HG03280 (cell line): ENCODE measurements around the gene SEMA5B.

ENCODE experiments used
- ATAC-seq: cut with Tn5 transposase; IDR thresholded peaks from one replicate; pipeline ENCODE4 v1.9.1; 2021; ENCODE audit warnings: mild to moderate bottlenecking, moderate library complexity; ENCODE audit not compliant: unreplicated experiment

Gene SEMA5B

GRCh38 chr3:123028233-123028828 lies 768 bp upstream of the SEMA5B start:
- ATAC-seq = no peak

DNA sequence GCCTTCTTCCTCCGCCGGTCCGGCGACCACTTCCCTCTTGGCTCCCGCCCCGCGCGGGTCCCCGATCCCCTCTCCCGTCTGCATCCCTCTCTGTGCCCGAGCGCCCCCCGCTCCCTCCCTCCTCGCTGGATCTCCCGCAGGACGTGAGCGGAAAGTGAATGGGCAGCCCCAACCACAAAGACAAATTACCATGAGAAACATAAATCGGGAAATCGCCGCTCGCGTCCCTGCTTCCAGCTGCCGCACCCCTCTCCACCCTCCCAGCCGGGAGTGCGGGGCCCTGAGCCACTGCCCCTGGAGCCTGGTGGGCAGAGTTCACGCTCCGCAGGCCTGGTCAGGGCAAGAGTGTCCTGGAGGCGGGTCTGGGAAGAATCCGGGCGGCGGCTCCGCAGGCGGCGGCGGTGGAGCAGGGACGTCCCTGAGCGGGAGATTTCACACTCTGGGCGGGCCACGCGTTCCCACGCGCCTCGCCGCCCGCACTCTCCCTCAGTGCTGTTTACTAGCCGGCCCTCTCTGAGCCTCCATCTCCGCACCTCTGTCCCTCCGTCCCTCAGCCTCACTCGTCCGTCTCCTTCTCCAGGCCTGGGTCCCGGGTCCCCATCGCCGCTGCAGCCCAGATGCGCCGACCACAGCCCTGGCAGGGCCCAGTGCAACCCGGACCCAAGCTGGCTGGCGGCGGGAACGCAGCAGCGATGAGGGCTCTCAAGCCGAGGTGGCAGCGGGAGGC lies 835 bp downstream of the SEMA5B start:
- no peak for ATAC-seq

GRCh38 chr3:123025642-123026521 lies 1.7 kb downstream of the SEMA5B start:
- ATAC-seq = no peak

DNA sequence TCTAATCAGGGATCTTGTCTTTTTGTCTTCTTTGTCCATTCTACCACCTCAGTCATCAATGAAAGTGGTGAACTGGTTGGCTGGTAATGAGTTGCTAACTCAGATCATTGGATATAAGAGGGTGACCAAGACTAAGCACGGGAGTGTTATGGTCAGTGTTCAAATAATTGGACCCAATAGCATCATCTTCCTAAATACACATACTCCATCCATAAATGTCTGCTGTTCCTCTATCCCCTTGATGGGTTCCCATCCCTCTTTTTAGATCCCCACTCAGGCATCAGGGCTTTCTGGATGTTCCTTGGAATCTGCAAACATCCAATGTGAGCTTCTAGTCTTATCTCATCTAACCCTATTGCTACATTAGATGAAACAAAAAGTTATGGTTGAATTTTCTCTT lies 3.5 kb downstream of the SEMA5B start:
- no peak for ATAC-seq

DNA sequence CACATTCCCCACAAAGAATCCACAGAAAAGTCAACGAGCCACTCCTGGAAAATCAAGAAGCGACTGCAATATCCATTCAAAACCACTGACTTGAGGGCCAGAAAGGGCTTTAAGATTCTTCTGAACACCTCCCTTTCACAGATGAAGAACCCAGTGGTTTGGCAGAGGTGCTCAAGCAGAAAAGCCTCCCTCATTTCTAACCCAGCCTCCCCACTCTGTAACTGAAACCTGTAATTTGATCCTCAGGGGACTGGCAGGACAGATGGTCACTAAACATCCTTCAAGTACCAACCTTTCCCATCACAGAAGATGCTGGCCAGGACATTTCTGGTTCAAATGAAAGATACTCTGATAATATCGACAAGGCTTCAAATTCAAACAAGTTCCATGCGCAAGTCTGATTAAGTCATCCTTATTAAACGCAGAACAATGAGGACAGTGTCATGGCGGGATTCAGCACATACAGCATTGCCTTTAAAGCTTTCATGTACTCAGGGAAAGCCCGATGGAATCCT lies 5.5 kb downstream of the SEMA5B start:
- ATAC-seq = no peak

DNA sequence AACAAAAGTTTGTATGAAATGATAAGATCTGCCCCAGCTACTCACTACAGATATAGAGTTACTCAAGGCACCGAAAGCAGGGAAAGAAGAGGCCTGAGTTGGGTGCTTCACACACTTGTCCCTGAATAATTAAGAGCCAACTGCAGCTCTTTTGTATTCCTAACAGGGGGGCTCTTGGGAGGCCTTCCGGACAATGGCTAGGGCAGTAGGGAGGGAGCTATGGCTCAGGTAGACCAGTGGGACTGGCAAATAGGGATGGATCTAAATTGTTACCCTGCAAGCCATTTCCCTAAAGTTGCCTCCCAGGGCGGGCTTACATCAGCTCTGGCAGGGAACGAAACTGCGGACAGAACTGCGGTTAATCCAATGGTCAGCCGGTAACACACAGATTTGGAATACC lies 6.2 kb downstream of the SEMA5B start:
- no peak for ATAC-seq

DNA sequence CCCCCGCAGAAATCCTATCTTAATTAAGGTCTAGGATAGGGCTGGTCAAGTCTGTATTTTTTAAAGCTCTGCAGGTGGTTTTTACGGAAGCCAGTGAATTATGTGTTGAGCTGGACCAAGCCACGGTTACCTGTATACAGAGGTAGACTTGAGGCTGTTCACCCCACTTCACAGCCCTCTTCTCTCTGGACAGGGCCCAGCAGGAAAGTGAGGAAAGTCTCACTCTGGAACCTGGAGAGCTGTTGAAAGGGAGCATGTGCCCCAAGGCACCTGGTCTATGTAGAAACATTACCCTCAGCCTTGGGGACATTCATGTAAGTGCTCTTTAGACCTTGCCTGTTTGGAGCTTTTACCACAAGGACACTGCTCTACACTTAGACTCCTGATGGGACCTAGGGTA lies 6.9 kb downstream of the SEMA5B start:
- ATAC-seq = no peak

DNA sequence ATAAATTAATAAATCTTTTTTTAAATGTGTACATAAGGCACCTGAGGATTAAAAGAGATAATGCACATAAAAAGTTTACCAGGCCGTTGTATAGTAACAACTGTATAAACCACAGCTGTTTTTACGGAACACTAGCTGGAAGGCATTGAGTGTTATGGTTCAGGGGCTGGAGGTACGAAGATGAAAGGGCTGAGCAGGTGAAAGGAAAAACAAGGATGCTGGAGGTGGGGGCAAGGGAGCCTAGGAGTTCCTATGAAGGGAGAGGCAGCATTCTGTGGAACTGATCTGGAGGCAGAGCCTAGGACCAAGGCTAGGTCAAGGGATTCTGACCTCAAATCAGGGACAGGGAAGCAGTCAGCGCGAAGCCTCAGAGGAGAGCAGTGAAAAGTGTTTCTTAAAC lies 8.0 kb downstream of the SEMA5B start:
- no peak for ATAC-seq

DNA sequence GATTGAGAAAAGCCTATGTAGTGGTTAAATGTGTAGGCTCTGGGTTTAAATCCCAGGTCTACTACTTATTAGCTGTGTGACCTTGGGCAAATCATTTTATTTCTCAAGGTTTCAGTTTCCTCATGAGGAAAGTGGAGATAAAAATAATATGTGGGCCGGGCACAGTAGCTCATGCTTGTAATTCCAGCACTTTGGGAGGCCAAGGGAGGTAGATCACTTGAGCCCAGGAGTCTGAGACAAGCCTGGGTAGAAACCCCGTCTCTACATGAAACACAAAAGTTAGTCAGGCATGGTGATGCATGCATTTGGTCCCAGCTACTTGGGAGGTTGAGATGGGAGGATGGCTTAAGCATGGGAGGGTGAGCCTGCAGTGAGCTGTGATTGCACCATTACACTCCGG lies 8.4 kb downstream of the SEMA5B start:
- no peak for ATAC-seq

- no peak for ATAC-seq
These were observed 8.9 kb downstream of the SEMA5B start for GRCh38 chr3:123018683-123019082.

DNA sequence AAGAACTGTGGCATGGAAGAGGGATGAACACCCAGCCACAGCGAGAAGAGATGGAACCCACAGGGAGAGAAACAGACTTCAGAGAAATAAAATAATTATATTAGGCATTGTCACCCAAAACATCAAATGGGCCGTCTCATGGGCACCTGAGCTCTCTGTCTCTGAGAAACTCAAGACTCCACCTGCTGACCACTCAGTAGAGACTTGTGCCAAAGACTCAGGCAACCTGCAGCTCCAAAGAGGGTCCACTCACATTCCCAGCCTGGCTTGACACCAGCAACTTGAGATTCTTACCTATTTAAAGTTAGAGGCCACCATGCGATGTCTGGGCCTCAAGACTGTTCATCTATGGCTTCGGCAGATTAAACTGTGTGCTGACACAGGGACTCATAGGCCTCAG lies 12.0 kb downstream of the SEMA5B start:
- ATAC-seq = no peak

- ATAC-seq = no peak
These were observed 13.7 kb downstream of the SEMA5B start for GRCh38 chr3:123013876-123014275.

DNA sequence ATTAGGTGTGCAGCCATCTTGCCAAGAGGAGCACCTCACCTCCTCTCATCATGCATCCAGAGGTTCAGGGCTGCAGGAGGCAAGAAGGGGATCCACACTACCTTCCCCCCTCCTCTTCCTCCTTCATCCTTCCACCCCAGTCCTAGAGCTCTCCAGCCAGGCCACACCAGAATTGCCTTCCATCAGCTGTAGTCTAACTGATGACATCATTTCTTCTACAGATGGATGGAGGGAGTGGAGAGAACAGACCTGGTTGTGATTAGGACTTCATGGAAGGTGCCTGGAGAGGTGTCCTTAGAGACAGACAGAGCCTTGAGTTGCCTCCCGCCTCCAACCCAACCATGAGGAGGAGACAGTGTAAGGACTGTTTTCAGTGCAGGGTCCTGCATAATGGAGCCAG lies 14.9 kb downstream of the SEMA5B start:
- no peak for ATAC-seq

DNA sequence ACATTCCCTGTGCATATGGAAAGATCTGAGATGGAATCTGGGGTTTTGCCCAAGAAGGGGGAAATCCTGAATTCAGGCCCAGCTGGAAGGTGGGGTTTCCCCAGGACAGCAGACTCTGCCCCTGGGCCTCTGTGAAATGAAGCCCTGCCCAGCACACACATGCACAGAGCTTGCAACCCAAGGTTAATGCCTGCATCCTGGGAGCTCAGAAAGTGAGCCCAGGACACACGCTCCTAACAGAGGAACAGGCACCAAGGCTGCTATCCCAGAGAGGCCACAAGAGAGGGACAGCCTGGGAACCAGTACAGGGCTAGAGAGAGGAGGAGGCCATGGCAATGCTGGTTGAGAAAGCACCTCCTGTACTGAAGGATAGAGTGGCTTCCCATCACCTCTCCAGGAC lies 16.1 kb downstream of the SEMA5B start:
- ATAC-seq = no peak

DNA sequence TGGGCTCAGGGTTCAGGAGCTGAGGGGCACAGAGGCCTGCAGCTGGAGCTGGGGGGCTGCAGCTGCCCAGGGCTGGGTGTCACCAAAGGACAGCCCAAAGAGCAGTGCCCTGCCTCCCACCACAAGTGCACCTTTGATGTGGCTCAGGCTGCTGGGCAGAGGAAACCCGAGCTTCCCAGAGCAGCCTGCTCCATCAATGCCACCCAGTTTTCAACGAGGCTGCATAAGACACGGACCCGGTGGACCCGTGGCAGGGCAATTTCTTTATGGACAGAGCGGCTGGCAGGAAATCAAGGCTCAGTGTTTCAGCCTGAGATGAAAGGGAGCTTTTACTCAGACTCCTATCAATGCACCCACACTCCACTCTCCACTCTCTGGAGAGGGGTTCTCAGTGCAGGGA lies 18.7 kb downstream of the SEMA5B start:
- ATAC-seq = no peak

DNA sequence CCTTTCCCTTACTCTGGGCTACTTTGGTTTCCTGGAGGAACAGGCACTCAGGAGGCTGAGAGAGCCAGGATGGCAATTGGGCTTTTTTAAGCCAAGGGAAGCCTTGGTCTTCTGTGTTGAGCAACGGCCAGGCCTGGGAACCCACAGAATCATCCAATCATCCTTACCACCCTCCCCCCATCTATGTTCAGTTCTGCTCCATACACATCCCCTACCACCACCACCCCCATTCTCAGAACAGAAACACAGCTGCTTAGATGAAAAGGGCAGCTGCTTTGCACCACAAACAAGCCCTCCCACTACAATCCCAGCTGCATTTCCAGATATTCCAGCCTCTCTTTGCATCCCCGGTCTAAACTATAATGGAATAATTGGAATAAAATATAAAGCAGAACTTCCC lies 21.0 kb downstream of the SEMA5B start:
- ATAC-seq = no peak

DNA sequence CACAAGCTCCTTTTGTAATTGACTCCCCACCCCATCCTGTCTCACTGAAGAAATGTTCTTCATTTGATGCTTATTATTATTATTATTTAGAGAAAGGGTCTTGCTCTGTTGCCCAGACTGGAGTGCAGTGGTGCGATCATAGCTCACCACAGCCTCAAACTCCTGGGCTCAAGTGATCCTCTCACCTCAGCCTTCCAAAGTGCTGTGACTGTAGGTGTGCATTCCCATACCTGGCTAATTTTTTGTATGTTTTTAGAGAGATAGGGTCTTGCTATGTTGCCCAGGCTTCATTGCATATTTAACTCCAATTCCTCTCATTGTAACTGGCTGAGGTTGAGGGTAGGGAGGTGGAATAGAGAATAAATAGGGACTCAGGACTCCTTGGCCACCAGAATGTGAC lies 22.3 kb downstream of the SEMA5B start:
- ATAC-seq = no peak

GRCh38 chr3:123004201-123004918 lies 23.2 kb downstream of the SEMA5B start:
- no peak for ATAC-seq

DNA sequence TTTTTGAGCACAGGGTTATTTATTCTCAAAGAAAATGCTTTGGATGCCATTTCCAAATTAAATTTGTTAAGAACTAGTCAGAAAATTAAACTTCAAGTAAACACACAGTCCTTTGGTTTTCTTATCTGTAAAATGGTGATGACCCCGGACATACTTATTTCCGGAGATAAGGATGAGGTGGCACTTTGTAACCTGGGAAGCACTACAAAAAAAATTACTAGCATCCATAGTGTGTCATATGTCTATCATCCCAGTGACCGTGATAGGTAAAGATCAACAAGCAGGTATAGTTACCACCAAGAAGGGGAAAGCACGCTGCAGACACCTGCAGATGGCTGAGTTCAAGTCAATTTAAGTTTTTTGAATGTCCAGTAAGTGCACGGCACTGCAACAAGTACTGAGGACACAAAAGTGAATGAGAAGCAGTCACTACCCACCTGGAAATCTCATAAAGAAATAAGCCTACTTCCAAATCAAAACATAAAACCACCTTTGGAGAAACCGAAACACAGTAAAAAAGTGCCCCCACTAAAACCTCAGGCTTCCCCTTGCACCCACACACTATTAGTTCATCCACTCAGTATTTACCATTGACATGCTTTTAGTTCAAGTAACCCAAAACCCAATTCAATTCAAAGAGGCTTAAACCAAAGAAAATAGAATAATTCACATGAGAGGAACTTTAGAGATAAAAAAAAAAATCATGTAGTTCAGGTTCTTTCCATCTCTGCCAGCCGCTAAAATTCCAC lies 24.6 kb downstream of the SEMA5B start:
- no peak for ATAC-seq

DNA sequence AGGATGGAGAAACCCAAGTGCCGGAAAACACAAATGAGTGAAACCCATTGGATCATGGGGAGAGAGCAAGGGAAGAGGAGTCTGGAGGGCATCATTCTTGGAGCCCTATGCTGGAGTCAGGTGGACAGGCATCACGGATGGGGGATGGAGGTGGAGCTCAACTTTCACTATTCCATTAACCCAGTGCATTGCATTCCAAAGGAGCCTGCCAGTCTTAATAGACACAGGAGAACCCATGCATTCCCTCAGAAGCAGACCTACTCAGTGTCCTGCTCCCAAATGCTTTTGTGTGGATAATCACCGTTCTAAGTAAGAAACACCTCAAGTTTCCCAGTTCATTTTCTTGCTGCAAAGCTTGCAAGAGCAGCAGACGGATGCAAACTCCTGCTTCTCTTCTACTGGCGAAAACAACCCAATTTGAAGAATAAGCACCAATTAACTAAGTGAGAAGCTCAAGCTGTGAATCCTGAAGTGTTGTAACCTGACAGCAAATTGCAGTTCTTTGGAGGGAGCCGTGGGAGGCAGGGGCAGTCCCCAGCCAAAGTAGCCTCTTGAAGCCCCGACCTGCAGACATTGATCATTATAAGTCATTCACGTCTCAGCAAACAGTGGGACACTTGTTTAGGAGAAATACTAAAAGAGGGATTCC lies 25.3 kb downstream of the SEMA5B start:
- no peak for ATAC-seq
